H9 (cell line): ENCODE data around the gene CRACDL. TPM values are rescaled to one million over a fixed set of nuclear protein-coding genes. Genes with fewer than 3 reads are reported as not detected.

Source experiments
- DNase-seq: peaks from one replicate; pipeline ENCODE4 v3.0.0-alpha.2; 2017
- H2AFZ ChIP-seq: one replicate; pipeline ENCODE4 v1.6.1; 2013; ENCODE audit warnings: mild to moderate bottlenecking, low read length, control low read depth, moderate library complexity
- H2AK5ac ChIP-seq: 2 replicates; pipeline ENCODE4 v1.6.1; 2013; ENCODE audit warnings: low read length, control low read depth, mixed read lengths; ENCODE audit not compliant: insufficient read length
- H2BK120ac ChIP-seq: one replicate; pipeline ENCODE4 v1.6.1; 2013; ENCODE audit warnings: low read depth, mild to moderate bottlenecking, low read length, control low read depth, inconsistent platforms; ENCODE audit not compliant: poor library complexity, severe bottlenecking
- H2BK12ac ChIP-seq: 2 replicates; pipeline ENCODE4 v1.6.1; 2013; ENCODE audit warnings: low read length, control low read depth, mixed read lengths, low read depth; ENCODE audit not compliant: insufficient read length
- H2BK15ac ChIP-seq: 2 replicates; pipeline ENCODE4 v1.6.1; 2013; ENCODE audit warnings: low read depth, low read length, control low read depth
- H2BK20ac ChIP-seq: one replicate; pipeline ENCODE4 v1.6.1; 2013; ENCODE audit warnings: low read depth, mild to moderate bottlenecking, low read length, control low read depth, inconsistent platforms; ENCODE audit not compliant: poor library complexity, severe bottlenecking
- H2BK5ac ChIP-seq: 2 replicates; pipeline ENCODE4 v1.6.1; 2013; ENCODE audit warnings: low read length, control low read depth, mixed read lengths; ENCODE audit not compliant: insufficient read length
- H3K14ac ChIP-seq: 2 replicates; pipeline ENCODE4 v1.6.1; 2013; ENCODE audit warnings: low read length, control low read depth; ENCODE audit not compliant: insufficient read depth
- H3K18ac ChIP-seq: 2 replicates; pipeline ENCODE4 v1.6.1; 2013; ENCODE audit warnings: low read depth, mild to moderate bottlenecking, mixed read lengths, low read length, control low read depth; ENCODE audit not compliant: insufficient read length
- H3K23ac ChIP-seq: 2 replicates; pipeline ENCODE4 v1.6.1; 2013; ENCODE audit warnings: low read length, control low read depth, mixed read lengths, low read depth; ENCODE audit not compliant: insufficient read length
- H3K23me2 ChIP-seq: 2 replicates; pipeline ENCODE4 v1.6.1; 2013; ENCODE audit warnings: low read depth, mild to moderate bottlenecking, mixed read lengths, low read length, control low read depth; ENCODE audit not compliant: insufficient read length, poor library complexity, severe bottlenecking
- H3K27ac ChIP-seq: 2 replicates; pipeline ENCODE4 v1.5.1; 2013; ENCODE audit warnings: low read length, control low read depth, mixed read lengths, low read depth; ENCODE audit not compliant: insufficient read length
- H3K27me3 ChIP-seq: 2 replicates; pipeline ENCODE4 v1.6.1; 2013; ENCODE audit warnings: low read length, control low read depth, inconsistent platforms; ENCODE audit not compliant: insufficient read depth
- H3K4ac ChIP-seq: 2 replicates; pipeline ENCODE4 v1.6.1; 2013; ENCODE audit warnings: low read depth, mild to moderate bottlenecking, control low read depth, inconsistent platforms, low read length, moderate library complexity
- H3K4me1 ChIP-seq: 2 replicates; pipeline ENCODE4 v1.6.1; 2013; ENCODE audit warnings: low read length, control low read depth, inconsistent platforms; ENCODE audit not compliant: insufficient read depth
- H3K4me2 ChIP-seq: 2 replicates; pipeline ENCODE4 v1.6.1; 2013; ENCODE audit warnings: low read length, control low read depth, mixed read lengths; ENCODE audit not compliant: insufficient read length, insufficient read depth
- H3K56ac ChIP-seq: 2 replicates; pipeline ENCODE4 v1.6.1; 2013; ENCODE audit warnings: low read depth, mild to moderate bottlenecking, mixed read lengths, low read length, control low read depth; ENCODE audit not compliant: insufficient read length
- H3K79me1 ChIP-seq: 2 replicates; pipeline ENCODE4 v1.6.1; 2013; ENCODE audit warnings: low read depth, mild to moderate bottlenecking, moderate library complexity, low read length, control low read depth, inconsistent platforms; ENCODE audit not compliant: insufficient read depth, poor library complexity, severe bottlenecking
- H3K79me2 ChIP-seq: 2 replicates; pipeline ENCODE4 v1.6.1; 2013; ENCODE audit warnings: low read length, control low read depth, inconsistent platforms; ENCODE audit not compliant: insufficient read depth
- H3K9ac ChIP-seq: 2 replicates; pipeline ENCODE4 v1.6.1; 2013; ENCODE audit warnings: low read length, control low read depth, mixed read lengths; ENCODE audit not compliant: insufficient read length; ENCODE audit errors: extremely low read depth
- H3K9me3 ChIP-seq: one replicate; pipeline ENCODE4 v1.6.1; 2013; ENCODE audit warnings: low read depth, low read length, inconsistent platforms; ENCODE audit not compliant: control insufficient read depth
- H3T11ph ChIP-seq: one replicate; pipeline ENCODE4 v1.6.1; 2013; ENCODE audit warnings: mild to moderate bottlenecking, low read length, control low read depth, inconsistent platforms
- H4K20me1 ChIP-seq: one replicate; pipeline ENCODE4 v1.6.1; 2013; ENCODE audit not compliant: control insufficient read depth, insufficient read length, insufficient read depth
- H4K5ac ChIP-seq: 2 replicates; pipeline ENCODE4 v1.6.1; 2013; ENCODE audit warnings: low read depth, mild to moderate bottlenecking, mixed read lengths, low read length, control low read depth; ENCODE audit not compliant: insufficient read length
- H4K8ac ChIP-seq: replicated peaks from 2 replicates; pipeline ENCODE4 v1.6.1; 2013; ENCODE audit warnings: low read length, control low read depth, mixed read lengths, low read depth; ENCODE audit not compliant: insufficient read length
- H4K91ac ChIP-seq: 2 replicates; pipeline ENCODE4 v1.6.1; 2013; ENCODE audit warnings: low read depth, mild to moderate bottlenecking, moderate library complexity, mixed read lengths, low read length, control low read depth; ENCODE audit not compliant: insufficient read length
- H3K27ac Mint-ChIP-seq, 3 experiments: 2 replicates in 2 of 3; 3 replicates in 1 of 3; pipeline ENCODE4 v1.8.0; 2020 to 2021; ENCODE audit warnings: mixed read lengths in 3 of 3, mild to moderate bottlenecking in 1 of 3, moderate library complexity in 1 of 3
- H3K27me3 Mint-ChIP-seq: 2 replicates; pipeline ENCODE4 v1.8.0; 2021; ENCODE audit warnings: low read depth, mild to moderate bottlenecking, moderate library complexity, mixed read lengths
- H3K36me3 Mint-ChIP-seq, 3 experiments: 2 replicates in 2 of 3; 3 replicates in 1 of 3; pipeline ENCODE4 v1.8.0; 2020 to 2021; ENCODE audit warnings: low read depth in 3 of 3, mixed read lengths in 3 of 3; ENCODE audit not compliant: insufficient read depth in 1 of 3
- H3K4me1 Mint-ChIP-seq, 2 experiments: 2 replicates each; pipeline ENCODE4 v1.8.0; 2020; ENCODE audit warnings: mixed read lengths in 2 of 2
- H3K4me3 Mint-ChIP-seq, 2 experiments: 2 replicates in 1 of 2; 3 replicates in 1 of 2; pipeline ENCODE4 v1.8.0; 2020 to 2021; ENCODE audit warnings: mild to moderate bottlenecking in 2 of 2, mixed read lengths in 2 of 2, moderate library complexity in 1 of 2
- H3K9me3 Mint-ChIP-seq, 2 experiments: 2 replicates in 1 of 2; 3 replicates in 1 of 2; pipeline ENCODE4 v1.8.0; 2020; ENCODE audit warnings: mild to moderate bottlenecking in 2 of 2, mixed read lengths in 2 of 2, moderate library complexity in 1 of 2
- CTCF ChIP-seq: fragments of 200-600 bp; sonication (generic); conservative IDR thresholded peaks from 3 replicates; pipeline ENCODE4 v1.8.0; 2021; ENCODE audit warnings: antibody characterized with exemption, mild to moderate bottlenecking
- whole genome bisulfite sequencing: extraction: QIAGEN DNeasy Blood & Tissue Kit; methylation state at CpG from one replicate; pipeline ENCODE4 v1.1.7; 2013; ENCODE audit warnings: missing lambda C conversion rate, low lambda C conversion rate, mixed read lengths; ENCODE audit not compliant: insufficient read length; ENCODE audit errors: extremely low coverage; 5-methylcytosine and 5-hydroxymethylcytosine counted together
- total RNA-seq: library from RNA; stranded (reverse); gene quantifications from 2 replicates; pipeline ENCODE4 v1.2.1, GENCODE V29; 2021

CRACDL gene
- total RNA-seq, 1 experiment from 2014 or later, result 0.48 TPM

GRCh38 chr2:98842136-98842535, 93.9 kb downstream of the CRACDL start:
- no peak overlapping the region for H3K56ac ChIP-seq
- H3K14ac ChIP-seq, result no peak overlapping the region
- no peak overlapping the region for H2BK120ac ChIP-seq
- no peak overlapping the region for H4K5ac ChIP-seq
- no peaks in the 10 kb centered on the region for H3K79me1 ChIP-seq
- no peak overlapping the region for H2BK15ac ChIP-seq
- no peak overlapping the region for H2BK20ac ChIP-seq
- H3K9ac ChIP-seq, result no peak overlapping the region
- no peaks in the 10 kb centered on the region for H3K4me1 ChIP-seq
- no peaks in the 10 kb centered on the region for H3K79me2 ChIP-seq
- no peaks in the 10 kb centered on the region for H3K9me3 ChIP-seq
- Mint-ChIP-seq H3K36me3 (no peaks in the 10 kb centered on the region), H3K27ac (no peak overlapping the region), H3K9me3 (no peaks in the 10 kb centered on the region; a peak in 1 of 5 replicates), H3K4me1 (no peaks in the 10 kb centered on the region), H3K27me3 (peaks cover 1% of the 10 kb centered on the region; the same call in 1 of the 2 replicates), H3K4me3 (no peak overlapping the region)
- no peak overlapping the region for H2BK12ac ChIP-seq
- no peak overlapping the region for H2BK5ac ChIP-seq
- no peak overlapping the region for H3K23ac ChIP-seq
- no peaks in the 10 kb centered on the region for H3K23me2 ChIP-seq
- no peak for TF ChIP-seq CTCF
- no peaks in the 10 kb centered on the region for H4K20me1 ChIP-seq
- H3K4me2 ChIP-seq, result no peak overlapping the region
- no CpG with 5 or more reads among the region's 3 CpGs for WGBS
- no peak overlapping the region for H3K18ac ChIP-seq
- no peak overlapping the region for H3K4ac ChIP-seq
- H3K27me3 ChIP-seq, result no peaks in the 10 kb centered on the region
- H2AFZ ChIP-seq, result no peak overlapping the region
- H3K27ac ChIP-seq, result no peak overlapping the region
- no peak overlapping the region for H4K91ac ChIP-seq
- H2AK5ac ChIP-seq, result no peak overlapping the region
- no peak overlapping the region for H3T11ph ChIP-seq
- no peak for DNase-seq
- H4K8ac ChIP-seq, result no peak overlapping the region
